Smooth muscle cell of the coronary artery (primary cell): Measurements from ENCODE around the gene PPIAL4G. TPM values are rescaled to one million over a fixed set of nuclear protein-coding genes. Genes with fewer than 3 reads are reported as not detected.

Experiments used
- total RNA-seq: library from RNA; depleted of rRNA; stranded (reverse); fragments of >200 nt; gene quantifications from 2 replicates; pipeline ENCODE4 v1.2.3, GENCODE V29; 2014; ENCODE audit warnings: low replicate concordance

PPIAL4G gene
- total RNA-seq = under 0.01 TPM in 1 of 2 replicates, not detected in the other

DNA sequence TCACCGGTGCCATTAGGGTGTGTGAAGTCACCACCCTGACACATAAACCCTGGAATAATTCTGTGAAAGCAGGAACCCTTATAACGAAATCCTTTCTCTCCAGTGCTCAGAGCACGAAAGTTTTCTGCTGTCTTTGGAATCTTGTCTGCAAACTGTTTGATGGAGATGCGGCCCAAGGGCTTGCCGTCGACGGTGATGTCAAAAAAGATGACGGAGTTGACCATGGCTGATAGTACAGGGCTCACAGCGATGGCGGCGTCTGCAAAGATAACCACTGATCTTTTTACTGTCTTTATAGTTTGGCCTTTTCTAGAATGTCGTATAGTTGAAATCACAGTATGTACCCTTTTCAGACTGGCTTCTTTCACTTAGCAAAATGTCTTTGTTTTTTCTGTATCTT is at the start of gene PPIAL4G:
PPIAL4G (minus strand) TSS at position 274 of the 400 bp plus-strand sequence; CDS start at position 224, 50 bp downstream.

Other genes starting within 250 kb of the PPIAL4G start
- 20.9 and 24.8 TPM in 2 replicates for gene NBPF14, start 112.7 kb upstream of the PPIAL4G start, total RNA-seq